ENCODE data around the gene MCMBP. TPM values are rescaled to one million over a fixed set of nuclear protein-coding genes. Genes with fewer than 3 reads are reported as not detected.
A peak's percentile ranks its signal among the peaks of the same experiment; 100 is the strongest.

The MCMBP gene
- polyA plus RNA-seq, 1 experiment, result 41.6 TPM

DNA sequence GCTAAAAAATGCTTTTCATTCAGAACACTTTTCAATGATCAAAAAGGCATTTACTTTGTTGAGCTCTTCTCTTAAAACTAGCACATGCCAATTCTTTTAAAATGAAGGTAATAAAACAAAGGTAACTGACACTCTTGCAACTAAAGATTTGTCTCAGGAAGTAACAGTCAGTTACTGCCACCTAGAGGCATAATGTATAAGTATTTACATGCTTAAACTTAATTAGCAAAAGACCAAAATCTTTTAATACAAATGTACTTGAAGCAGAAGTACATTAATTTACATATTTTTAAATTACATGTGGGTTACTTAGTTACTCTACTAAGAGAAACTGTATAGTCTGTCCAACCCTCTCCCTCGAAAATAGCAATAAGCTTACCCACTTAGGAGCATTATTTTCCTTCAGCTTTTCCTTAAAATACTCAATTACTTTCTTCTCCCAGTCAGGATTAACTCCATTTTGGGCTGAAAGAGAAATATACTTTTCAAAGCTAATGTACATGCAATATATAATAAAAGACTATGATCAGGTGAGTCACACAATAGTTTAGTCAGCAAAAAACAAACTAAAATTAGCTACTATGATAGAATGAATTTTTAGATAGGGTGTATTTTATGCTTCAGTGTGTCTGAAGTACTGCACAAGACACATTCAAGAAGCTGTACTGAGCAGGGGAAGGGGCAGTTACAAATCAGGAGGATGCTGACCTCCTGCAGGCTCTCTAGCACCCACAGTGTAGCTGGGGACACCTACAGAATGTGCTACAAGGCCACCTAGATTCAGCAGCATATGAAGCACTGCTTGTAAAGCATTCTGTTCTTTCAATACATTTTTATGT lies 13.0 kb downstream of the MCMBP start:
- ChIA-PET POLR2A (interaction anchor here (0.8 kb wide), 1 partner anchor 12 kb away, joined by 3 read pairs; no protein-coding TSS in a partner anchor), CTCF (interaction anchor here (0.5 to 11.0 kb wide), 32 partner anchors 8 to 251 kb away, joined by 3 to 186 read pairs (median 3); no protein-coding TSS in a partner anchor)
- no peak overlapping the region for H3K4me3 ChIP-seq (ENCODE audit: low read depth, low read length)
- no peaks in the 10 kb centered on the region for H3K27me3 ChIP-seq (ENCODE audit: control insufficient read depth, insufficient read depth, low read length)
- no peak for DNase-seq (ENCODE audit: low read depth)
- no peaks in the 10 kb centered on the region; the same call in 1 of the 2 replicates for H3K36me3 ChIP-seq (ENCODE audit: control insufficient read depth, insufficient read depth, low read length)
- TF ChIP-seq, protein P1, sequence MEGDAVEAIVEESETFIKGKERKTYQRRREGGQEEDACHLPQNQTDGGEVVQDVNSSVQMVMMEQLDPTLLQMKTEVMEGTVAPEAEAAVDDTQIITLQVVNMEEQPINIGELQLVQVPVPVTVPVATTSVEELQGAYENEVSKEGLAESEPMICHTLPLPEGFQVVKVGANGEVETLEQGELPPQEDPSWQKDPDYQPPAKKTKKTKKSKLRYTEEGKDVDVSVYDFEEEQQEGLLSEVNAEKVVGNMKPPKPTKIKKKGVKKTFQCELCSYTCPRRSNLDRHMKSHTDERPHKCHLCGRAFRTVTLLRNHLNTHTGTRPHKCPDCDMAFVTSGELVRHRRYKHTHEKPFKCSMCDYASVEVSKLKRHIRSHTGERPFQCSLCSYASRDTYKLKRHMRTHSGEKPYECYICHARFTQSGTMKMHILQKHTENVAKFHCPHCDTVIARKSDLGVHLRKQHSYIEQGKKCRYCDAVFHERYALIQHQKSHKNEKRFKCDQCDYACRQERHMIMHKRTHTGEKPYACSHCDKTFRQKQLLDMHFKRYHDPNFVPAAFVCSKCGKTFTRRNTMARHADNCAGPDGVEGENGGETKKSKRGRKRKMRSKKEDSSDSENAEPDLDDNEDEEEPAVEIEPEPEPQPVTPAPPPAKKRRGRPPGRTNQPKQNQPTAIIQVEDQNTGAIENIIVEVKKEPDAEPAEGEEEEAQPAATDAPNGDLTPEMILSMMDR (IDR thresholded peaks at IDR 0.05; ENCODE audit: insufficient read depth, low read depth, low read length), result peak; percentile 47

DNA sequence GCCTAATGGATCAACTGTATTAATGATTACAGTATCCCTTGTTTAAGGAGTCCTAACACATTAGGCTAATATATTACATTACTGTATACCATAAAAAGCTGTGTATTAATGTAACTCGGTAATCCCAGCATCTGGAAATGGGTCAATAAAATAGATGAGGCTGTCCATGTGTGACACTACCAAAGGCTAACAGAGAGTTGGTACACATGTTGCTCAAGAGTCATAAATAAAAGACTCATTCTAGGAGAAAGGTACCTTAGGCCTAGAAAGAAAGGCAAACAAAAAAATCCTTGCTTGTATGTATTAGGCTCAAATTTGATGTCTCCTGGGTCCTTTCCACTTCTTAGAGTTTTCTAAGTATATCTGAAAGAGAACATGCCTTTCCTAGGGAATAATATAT lies 14.6 kb downstream of the MCMBP start:
- POLR2A ChIA-PET, result no interaction called here
- CTCF ChIA-PET, result interaction anchor here (0.9 to 11.0 kb wide), 6 partner anchors 9 to 172 kb away, joined by 3 to 186 read pairs (median 7); no protein-coding TSS in a partner anchor
- Histone ChIP-seq H3K27me3 (ENCODE audit: control insufficient read depth, insufficient read depth, low read length) (no peaks in the 10 kb centered on the region), H3K4me3 (ENCODE audit: low read depth, low read length) (no peak overlapping the region), H3K36me3 (ENCODE audit: control insufficient read depth, insufficient read depth, low read length) (peaks cover 1% of the 10 kb centered on the region; the same call in 1 of the 2 replicates)
- TF ChIP-seq, protein P1 (IDR thresholded peaks at IDR 0.05; ENCODE audit: insufficient read depth, low read depth, low read length), result no peak
- DNase-seq (ENCODE audit: low read depth), result no peak

DNA sequence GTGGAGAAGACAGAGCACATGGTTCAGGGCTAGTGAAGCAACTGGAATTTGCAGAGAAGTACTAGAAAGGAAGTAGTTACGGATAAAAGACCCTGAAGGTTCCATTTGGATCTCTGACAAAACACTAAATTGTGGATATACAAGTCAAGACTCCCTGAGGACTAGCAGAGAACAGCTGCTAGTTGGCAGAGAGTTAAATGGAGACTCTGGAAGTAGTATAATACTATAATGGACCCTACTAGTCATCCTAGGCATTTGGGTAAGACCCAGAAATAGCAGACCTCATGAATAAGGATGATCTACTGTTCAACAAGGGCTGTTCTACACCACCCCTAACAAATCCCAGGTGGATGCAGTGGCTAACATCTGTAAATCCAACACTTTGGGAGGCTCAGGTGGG lies 19.1 kb downstream of the MCMBP start:
- ChIA-PET POLR2A (no interaction called here), CTCF (interaction anchor here (1.2 to 2.2 kb wide), 2 partner anchors 83 to 103 kb away, joined by 3 to 15 read pairs; no protein-coding TSS in a partner anchor)
- peaks cover 5% of the 10 kb centered on the region; the same call in 1 of the 2 replicates for H3K36me3 ChIP-seq (ENCODE audit: control insufficient read depth, insufficient read depth, low read length)
- DNase-seq (ENCODE audit: low read depth), result no peak
- no peaks in the 10 kb centered on the region for H3K27me3 ChIP-seq (ENCODE audit: control insufficient read depth, insufficient read depth, low read length)
- TF ChIP-seq, protein P1 (IDR thresholded peaks at IDR 0.05; ENCODE audit: insufficient read depth, low read depth, low read length), result no peak
- H3K4me3 ChIP-seq (ENCODE audit: low read depth, low read length), result no peak overlapping the region

DNA sequence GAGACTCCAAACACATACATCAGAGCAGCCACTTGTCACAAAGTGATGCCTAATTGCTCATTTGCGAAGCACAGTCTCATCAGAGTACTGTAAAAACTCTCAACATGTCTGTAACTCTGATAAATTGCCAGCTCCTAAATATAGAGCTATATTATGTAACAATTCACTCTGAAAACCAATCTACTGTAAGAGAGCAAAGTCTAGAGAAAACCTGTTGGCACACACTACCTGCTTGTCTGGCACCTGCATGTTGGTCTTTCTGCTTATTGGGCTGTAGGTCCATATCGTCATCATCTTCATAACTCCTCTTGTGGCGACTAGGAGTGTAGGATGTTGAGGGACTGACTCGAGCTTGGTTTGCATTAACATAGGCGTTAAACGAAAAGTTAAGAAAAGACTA lies 19.8 kb downstream of the MCMBP start:
- Histone ChIP-seq H3K27me3 (ENCODE audit: control insufficient read depth, insufficient read depth, low read length) (no peaks in the 10 kb centered on the region), H3K36me3 (ENCODE audit: control insufficient read depth, insufficient read depth, low read length) (peaks cover 5% of the 10 kb centered on the region; the same call in 1 of the 2 replicates), H3K4me3 (ENCODE audit: low read depth, low read length) (no peak overlapping the region)
- ChIA-PET POLR2A (no interaction called here), CTCF (interaction anchor here (1.3 to 2.2 kb wide), 3 partner anchors 8 to 102 kb away, joined by 4 to 15 read pairs (median 4); no protein-coding TSS in a partner anchor)
- TF ChIP-seq, protein P1 (IDR thresholded peaks at IDR 0.05; ENCODE audit: insufficient read depth, low read depth, low read length), result no peak
- DNase-seq (ENCODE audit: low read depth), result no peak

DNA sequence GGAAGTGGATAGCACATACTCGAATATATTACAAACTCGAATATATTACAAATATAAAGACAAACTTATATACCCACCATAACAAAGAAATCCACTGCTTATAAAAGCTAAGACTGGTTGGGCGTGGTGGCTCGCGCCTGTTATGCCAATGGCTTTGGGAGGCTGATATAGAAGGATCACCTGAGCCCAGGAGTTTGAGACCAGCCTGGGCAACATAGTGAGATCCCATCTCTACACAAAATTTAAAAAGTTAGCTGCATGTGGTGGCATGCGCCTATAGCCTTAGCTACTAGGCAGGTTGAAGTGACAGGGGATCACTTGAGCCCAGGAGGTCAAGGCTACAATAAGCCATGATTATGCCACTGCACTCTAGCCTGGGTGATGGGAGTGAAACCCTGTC lies 20.4 kb downstream of the MCMBP start:
- POLR2A ChIA-PET, result no interaction called here
- TF ChIP-seq, protein P1 (IDR thresholded peaks at IDR 0.05; ENCODE audit: insufficient read depth, low read depth, low read length), result no peak
- no peak overlapping the region for H3K4me3 ChIP-seq (ENCODE audit: low read depth, low read length)
- CTCF ChIA-PET, result interaction anchor here (0.8 to 2.2 kb wide), 4 partner anchors 9 to 101 kb away, joined by 3 to 15 read pairs (median 4); no protein-coding TSS in a partner anchor
- H3K27me3 ChIP-seq (ENCODE audit: control insufficient read depth, insufficient read depth, low read length), result no peaks in the 10 kb centered on the region
- DNase-seq (ENCODE audit: low read depth), result no peak
- peaks cover 5% of the 10 kb centered on the region; the same call in 1 of the 2 replicates for H3K36me3 ChIP-seq (ENCODE audit: control insufficient read depth, insufficient read depth, low read length)

All from BJ (cell line).